VCaP (cell line): ENCODE results near the gene POLR3A.

Source experiments
- H3K27ac ChIP-seq: fragments of 450-650 bp; 2 replicates; pipeline ENCODE4 v1.5.1; 2017
- TF ChIP-seq, protein P1 (sequence below): fragments of 450-650 bp; conservative IDR thresholded peaks from 2 replicates; pipeline ENCODE4 v1.5.1; 2017; ENCODE audit warnings: mild to moderate bottlenecking, moderate library complexity

POLR3A gene

DNA sequence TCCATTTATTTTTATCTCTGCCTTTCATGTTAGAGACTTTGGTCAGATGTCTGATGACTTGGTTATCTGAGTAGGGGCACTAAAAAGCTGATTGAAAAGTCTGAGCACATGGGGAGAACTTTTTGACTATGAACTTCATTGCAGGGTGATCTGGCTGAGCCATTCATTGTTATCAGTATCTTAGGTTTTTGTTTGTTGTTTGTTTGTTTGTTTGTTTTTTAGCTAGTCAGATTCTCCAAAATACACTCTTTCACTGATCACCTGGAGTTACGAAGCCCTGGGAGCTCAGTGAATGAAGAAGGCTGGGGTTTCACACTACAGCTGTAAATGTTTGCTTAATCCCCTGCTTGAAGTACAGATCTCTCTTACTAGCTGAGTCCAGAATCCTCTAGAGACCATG, 74.2 kb downstream of the POLR3A start:
- H3K27ac ChIP-seq: no peak overlapping the region
- TF ChIP-seq, protein P1, sequence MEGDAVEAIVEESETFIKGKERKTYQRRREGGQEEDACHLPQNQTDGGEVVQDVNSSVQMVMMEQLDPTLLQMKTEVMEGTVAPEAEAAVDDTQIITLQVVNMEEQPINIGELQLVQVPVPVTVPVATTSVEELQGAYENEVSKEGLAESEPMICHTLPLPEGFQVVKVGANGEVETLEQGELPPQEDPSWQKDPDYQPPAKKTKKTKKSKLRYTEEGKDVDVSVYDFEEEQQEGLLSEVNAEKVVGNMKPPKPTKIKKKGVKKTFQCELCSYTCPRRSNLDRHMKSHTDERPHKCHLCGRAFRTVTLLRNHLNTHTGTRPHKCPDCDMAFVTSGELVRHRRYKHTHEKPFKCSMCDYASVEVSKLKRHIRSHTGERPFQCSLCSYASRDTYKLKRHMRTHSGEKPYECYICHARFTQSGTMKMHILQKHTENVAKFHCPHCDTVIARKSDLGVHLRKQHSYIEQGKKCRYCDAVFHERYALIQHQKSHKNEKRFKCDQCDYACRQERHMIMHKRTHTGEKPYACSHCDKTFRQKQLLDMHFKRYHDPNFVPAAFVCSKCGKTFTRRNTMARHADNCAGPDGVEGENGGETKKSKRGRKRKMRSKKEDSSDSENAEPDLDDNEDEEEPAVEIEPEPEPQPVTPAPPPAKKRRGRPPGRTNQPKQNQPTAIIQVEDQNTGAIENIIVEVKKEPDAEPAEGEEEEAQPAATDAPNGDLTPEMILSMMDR: no peak

DNA sequence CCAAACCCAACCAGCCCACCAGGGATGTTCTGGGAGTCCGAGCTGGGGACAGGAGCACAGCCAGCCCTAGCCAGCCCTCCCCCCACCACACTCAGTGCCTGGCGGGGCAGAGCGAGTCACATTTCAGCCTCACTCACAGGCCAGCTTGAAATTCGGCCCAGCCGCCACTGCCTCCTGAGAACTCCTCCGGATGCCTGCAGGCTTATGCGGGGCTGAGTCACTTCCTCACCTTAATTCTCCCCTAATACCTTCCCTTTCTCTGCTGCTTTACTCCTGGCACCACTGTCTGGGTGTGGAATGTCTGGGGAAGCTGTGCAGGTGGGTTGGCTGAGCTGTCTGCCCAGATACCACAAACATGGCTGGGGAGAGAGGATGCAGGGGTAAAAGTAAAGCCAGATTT, 80.1 kb downstream of the POLR3A start:
- no peak overlapping the region for H3K27ac ChIP-seq

DNA sequence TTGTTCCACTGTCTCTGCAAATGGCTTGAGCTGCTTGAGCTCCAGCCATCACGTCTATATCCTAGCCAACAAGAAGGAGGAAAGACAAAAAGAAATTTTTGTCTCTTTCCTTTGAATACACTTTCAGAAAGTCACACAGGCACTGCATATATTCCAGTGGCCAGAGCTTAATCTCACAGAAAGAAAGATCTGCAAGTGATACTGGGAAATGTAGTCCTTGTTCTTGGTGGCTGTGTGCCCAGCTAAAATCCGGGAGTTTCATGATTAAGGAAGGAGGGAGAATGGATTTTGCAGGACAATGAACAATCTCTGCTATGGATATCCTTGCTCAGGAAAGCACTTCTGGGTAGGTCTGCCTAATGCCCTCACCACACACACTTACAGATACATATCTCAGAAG, 83.2 kb downstream of the POLR3A start:
- H3K27ac ChIP-seq: no peak overlapping the region
- TF ChIP-seq, protein P1: no peak

More for the DNA sequence above, 80.1 kb downstream of the POLR3A start:
- TF ChIP-seq, protein P1: no peak

DNA sequence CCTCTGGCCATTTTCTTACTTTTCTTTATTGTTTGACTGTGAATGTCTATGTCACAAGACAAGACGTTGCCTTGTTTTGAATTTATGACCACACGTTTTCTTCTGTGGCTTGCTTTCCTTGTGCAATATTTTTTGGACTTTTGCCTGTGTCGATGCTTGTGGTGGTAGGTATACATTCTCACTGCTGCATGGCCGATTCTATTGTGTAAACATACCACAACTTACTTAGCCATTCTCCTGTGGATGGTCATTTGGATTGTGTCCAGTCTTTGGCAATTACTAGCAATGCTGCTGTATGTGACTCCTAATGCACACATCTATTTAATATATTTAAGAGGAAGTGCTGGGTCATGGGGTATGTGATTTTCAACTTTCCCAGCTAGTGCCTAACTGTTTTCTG, 84.8 kb downstream of the POLR3A start:
- TF ChIP-seq, protein P1: no peak
- no peak overlapping the region for H3K27ac ChIP-seq

- TF ChIP-seq, protein P1: no peak
- H3K27ac ChIP-seq: peak overlapping the region; percentile 54
Measured at GRCh38 chr10:77943121-77943901, 86.0 kb downstream of the POLR3A start.

GRCh38 chr10:77941790-77942189, 87.5 kb downstream of the POLR3A start:
- no peak overlapping the region; the same call in 1 of the 2 replicates for H3K27ac ChIP-seq
- TF ChIP-seq, protein P1: no peak

DNA sequence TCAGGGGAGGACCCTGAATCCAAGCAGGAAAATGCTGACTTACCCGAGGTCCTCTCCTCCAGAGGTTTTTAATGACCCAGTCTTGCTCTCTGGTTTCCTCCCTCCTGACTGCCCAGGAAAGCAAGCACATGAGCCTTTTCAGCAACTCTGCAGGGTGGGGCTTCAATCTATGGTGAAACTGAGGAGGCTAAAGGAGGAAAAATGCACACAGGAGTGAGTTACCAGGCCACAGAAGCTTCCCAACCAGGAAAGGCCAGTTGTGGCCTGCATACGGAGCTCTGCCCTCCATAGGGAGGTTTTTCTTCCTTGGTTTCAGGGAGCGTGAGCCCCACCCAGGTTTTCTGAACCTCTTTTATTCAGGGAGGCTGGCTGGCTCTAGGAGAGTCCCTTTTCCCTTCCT, 88.7 kb downstream of the POLR3A start:
- H3K27ac ChIP-seq: no peak overlapping the region
- TF ChIP-seq, protein P1: no peak
